IPS DF 6.9 (cell line): Measurements from ENCODE around the gene MYOZ3.

Source experiments
- DNase-seq: peaks from one replicate; pipeline ENCODE4 v3.0.0-alpha.2; 2013; ENCODE audit warnings: low read depth, low spot score
- H3K27ac ChIP-seq: one replicate; pipeline ENCODE4 v1.5.1; 2013; ENCODE audit warnings: low read length, control low read depth
- H3K27me3 ChIP-seq: 2 replicates; pipeline ENCODE4 v1.6.1; 2013; ENCODE audit warnings: mild to moderate bottlenecking, low read length; ENCODE audit not compliant: control insufficient read depth, insufficient read depth
- H3K36me3 ChIP-seq: 2 replicates; pipeline ENCODE4 v1.6.1; 2013; ENCODE audit warnings: low read length; ENCODE audit not compliant: control insufficient read depth, insufficient read depth
- H3K4me1 ChIP-seq: 2 replicates; pipeline ENCODE4 v1.6.1; 2013; ENCODE audit warnings: low read length; ENCODE audit not compliant: control insufficient read depth, insufficient read depth
- H3K4me3 ChIP-seq: 2 replicates; pipeline ENCODE4 v1.5.1; 2013; ENCODE audit warnings: mild to moderate bottlenecking, low read length
- H3K9me3 ChIP-seq: 2 replicates; pipeline ENCODE4 v1.6.1; 2013; ENCODE audit warnings: low read length, inconsistent platforms; ENCODE audit not compliant: control insufficient read depth, insufficient read depth
- WGBS: extraction: QIAGEN DNeasy Blood & Tissue Kit; methylation state at CpG from one replicate; pipeline ENCODE4 v1.1.7; 2013; ENCODE audit warnings: mixed read lengths, missing lambda C conversion rate; ENCODE audit not compliant: insufficient read length, insufficient coverage; 5-methylcytosine and 5-hydroxymethylcytosine counted together

Gene MYOZ3

DNA sequence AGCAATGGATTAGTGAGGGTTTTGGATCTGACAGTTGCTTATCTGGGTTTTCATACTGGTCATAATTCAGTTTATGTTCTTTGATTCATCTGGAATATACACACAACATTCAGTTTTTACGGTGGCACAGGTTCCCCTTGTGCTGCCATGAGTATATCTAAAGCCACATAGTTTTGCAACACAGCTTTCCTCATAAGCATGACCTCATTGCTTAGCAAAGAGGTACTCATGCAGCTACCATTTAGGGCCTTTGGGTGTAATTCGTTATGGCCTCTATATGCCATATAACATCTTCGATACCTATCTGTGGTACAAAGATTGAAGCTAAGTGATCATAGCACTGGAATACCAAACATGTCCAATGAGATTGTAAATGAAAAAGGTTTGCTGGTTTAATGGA is 42.7 kb downstream of the MYOZ3 start:
- Histone ChIP-seq H3K4me3 (no peak overlapping the region), H3K36me3 (no peaks in the 10 kb centered on the region), H3K4me1 (no peaks in the 10 kb centered on the region), H3K9me3 (no peaks in the 10 kb centered on the region), H3K27ac (no peak overlapping the region), H3K27me3 (no peaks in the 10 kb centered on the region)
- WGBS, result no CpG with 5 or more reads among the region's 3 CpGs
- no peak for DNase-seq

DNA sequence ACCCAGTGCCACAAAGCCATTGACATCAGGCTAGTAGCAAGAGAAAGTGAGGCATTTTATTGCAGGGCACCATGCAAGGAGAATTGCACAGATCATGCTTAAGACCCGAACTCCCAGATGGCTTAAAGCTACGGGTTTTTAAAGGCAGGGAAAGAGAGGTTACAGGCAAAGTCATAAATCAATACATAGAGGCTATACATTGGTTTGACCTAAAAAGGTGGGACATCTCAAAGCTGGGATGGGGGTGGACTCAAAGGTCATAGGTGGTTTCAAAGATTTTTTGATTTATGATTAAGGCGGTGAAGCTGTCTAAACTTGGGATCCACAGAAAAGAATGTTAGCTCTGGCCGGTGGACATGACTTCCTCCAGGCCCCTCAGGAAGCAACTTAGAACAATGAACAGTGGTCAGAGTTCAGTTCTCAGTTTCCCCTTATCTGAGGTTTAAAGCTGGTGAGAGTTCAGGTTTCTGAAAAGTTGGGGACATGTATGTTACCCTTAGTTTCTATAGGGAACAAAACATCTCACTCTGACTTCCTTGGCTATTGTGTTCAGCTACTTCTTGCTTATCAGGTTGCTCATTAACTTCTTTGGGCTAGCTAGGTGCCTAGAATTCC is 45.8 kb downstream of the MYOZ3 start:
- no peak overlapping the region for H3K4me3 ChIP-seq

DNA sequence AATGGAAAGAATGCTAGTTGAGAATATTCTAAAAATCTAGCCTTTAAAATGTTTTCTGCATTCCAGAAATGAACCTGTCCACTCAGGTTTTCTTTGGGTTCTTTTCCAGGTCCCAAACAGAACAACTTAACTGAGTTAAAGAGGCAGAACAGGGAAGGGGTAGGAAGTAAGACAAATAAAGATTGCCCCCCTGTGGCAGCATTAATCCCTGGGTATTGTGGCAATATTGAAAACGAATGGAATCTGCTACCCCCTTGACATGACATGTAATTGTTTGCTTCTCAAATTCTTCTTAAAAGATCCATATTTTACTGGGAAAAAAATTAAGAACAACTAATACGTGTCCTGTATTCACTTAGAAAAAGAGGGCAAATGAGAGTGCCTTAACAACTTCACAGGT is 49.1 kb downstream of the MYOZ3 start:
- H3K4me1 ChIP-seq, result no peaks in the 10 kb centered on the region
- DNase-seq, result no peak
- no peak overlapping the region for H3K27ac ChIP-seq
- peaks cover 5% of the 10 kb centered on the region for H3K36me3 ChIP-seq
- no peaks in the 10 kb centered on the region for H3K9me3 ChIP-seq
- no CpG with 5 or more reads among the region's 2 CpGs for WGBS
- H3K4me3 ChIP-seq, result no peak overlapping the region
- no peaks in the 10 kb centered on the region for H3K27me3 ChIP-seq

More for the DNA sequence above, 45.8 kb downstream of the MYOZ3 start:
- H3K36me3 ChIP-seq, result peaks cover 5% of the 10 kb centered on the region; the same call in 1 of the 2 replicates
- H3K4me1 ChIP-seq, result no peaks in the 10 kb centered on the region
- no CpG with 5 or more reads among the region's 4 CpGs for WGBS
- no peaks in the 10 kb centered on the region for H3K27me3 ChIP-seq
- DNase-seq, result no peak
- no peaks in the 10 kb centered on the region for H3K9me3 ChIP-seq
- H3K27ac ChIP-seq, result no peak overlapping the region

DNA sequence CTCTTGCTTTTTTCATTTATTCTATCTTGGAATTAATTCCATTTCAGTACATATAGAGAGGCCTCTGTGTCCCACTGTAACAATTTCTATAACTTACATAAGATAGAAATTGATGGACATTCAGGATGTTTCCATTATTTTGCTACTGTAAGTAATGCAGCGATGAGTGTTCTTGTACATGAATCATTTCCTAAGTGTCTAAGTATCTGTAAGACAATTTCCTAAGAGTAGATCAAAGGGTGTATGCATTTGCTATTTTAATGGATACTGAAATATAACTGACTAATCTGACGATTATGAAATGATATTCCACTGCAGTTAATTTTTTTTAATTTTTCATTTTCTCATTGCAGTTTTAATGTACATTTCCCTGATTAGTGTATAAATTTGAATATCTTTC is 62.8 kb downstream of the MYOZ3 start:
- WGBS, result no CpG with 5 or more reads among the region's 2 CpGs
- Histone ChIP-seq H3K4me3 (no peak overlapping the region), H3K4me1 (no peaks in the 10 kb centered on the region), H3K9me3 (no peaks in the 10 kb centered on the region), H3K27me3 (no peaks in the 10 kb centered on the region), H3K36me3 (peaks cover 2% of the 10 kb centered on the region; the same call in 1 of the 2 replicates), H3K27ac (no peak overlapping the region)
- no peak for DNase-seq
